Measurements from ENCODE around the gene NCAPH2.
"Not testable (repeated sequence)": the region's sequence is repeated elsewhere in the genome, so short reads cannot be mapped to it uniquely, and the experiment has no call there.

NCAPH2 gene

GRCh38 chr22:50517495-50518260 is 9.7 kb downstream of the NCAPH2 start:
- TF ChIP-seq CTCF (conservative IDR thresholded peaks at IDR 0.05; ENCODE audit: control insufficient read depth, insufficient read depth, low read depth, low read length): no peak
- DNase-seq (ENCODE audit: low read depth): no peak
- no peak overlapping the region for H3K4me3 ChIP-seq (ENCODE audit: control insufficient read depth, low read depth, low read length)

GRCh38 chr22:50518606-50519005 is 10.6 kb downstream of the NCAPH2 start:
- DNase-seq (ENCODE audit: low read depth): no peak
- no peak overlapping the region for H3K4me3 ChIP-seq (ENCODE audit: control insufficient read depth, low read depth, low read length)
- TF ChIP-seq CTCF (conservative IDR thresholded peaks at IDR 0.05; ENCODE audit: control insufficient read depth, insufficient read depth, low read depth, low read length): no peak

- DNase-seq (ENCODE audit: low read depth): no peak
- TF ChIP-seq CTCF (conservative IDR thresholded peaks at IDR 0.05; ENCODE audit: control insufficient read depth, insufficient read depth, low read depth, low read length): no peak
- H3K4me3 ChIP-seq (ENCODE audit: control insufficient read depth, low read depth, low read length): no peak overlapping the region
These were observed 11.1 kb downstream of the NCAPH2 start for GRCh38 chr22:50519151-50519550.

GRCh38 chr22:50520184-50520583 is 12.2 kb downstream of the NCAPH2 start:
- not testable (repeated sequence) for H3K4me3 ChIP-seq (ENCODE audit: control insufficient read depth, low read depth, low read length); DNase-seq (ENCODE audit: low read depth)

- no peak overlapping the region for H3K4me3 ChIP-seq (ENCODE audit: control insufficient read depth, low read depth, low read length)
These were observed 12.9 kb downstream of the NCAPH2 start for GRCh38 chr22:50520826-50521453.

GRCh38 chr22:50521710-50522109 is 13.7 kb downstream of the NCAPH2 start:
- H3K4me3 ChIP-seq (ENCODE audit: control insufficient read depth, low read depth, low read length): no peak overlapping the region
- TF ChIP-seq CTCF (conservative IDR thresholded peaks at IDR 0.05; ENCODE audit: control insufficient read depth, insufficient read depth, low read depth, low read length): no peak

More at GRCh38 chr22:50520826-50521453, 12.9 kb downstream of the NCAPH2 start:
- no peak for DNase-seq (ENCODE audit: low read depth)
- no peak for TF ChIP-seq CTCF (conservative IDR thresholded peaks at IDR 0.05; ENCODE audit: control insufficient read depth, insufficient read depth, low read depth, low read length)

GRCh38 chr22:50522208-50522805 is 14.3 kb downstream of the NCAPH2 start:
- no peak for TF ChIP-seq CTCF (conservative IDR thresholded peaks at IDR 0.05; ENCODE audit: control insufficient read depth, insufficient read depth, low read depth, low read length)
- H3K4me3 ChIP-seq (ENCODE audit: control insufficient read depth, low read depth, low read length): no peak overlapping the region
- no peak for DNase-seq (ENCODE audit: low read depth)

More at GRCh38 chr22:50521710-50522109, 13.7 kb downstream of the NCAPH2 start:
- DNase-seq (ENCODE audit: low read depth): no peak

Data from fibroblast of mammary gland (primary cell).